Smooth muscle cell (in vitro differentiated cells): ENCODE data around the gene GPR83. TPM values are rescaled to one million over a fixed set of nuclear protein-coding genes. Genes with fewer than 3 reads are reported as not detected.
"Not testable (repeated sequence)": the region's sequence is repeated elsewhere in the genome, so short reads cannot be mapped to it uniquely, and the experiment has no call there.

Source experiments
- DNase-seq: peaks from one replicate; lab custom pipeline; 2025; ENCODE audit not compliant: unreplicated experiment; lab: John Stamatoyannopoulos, UW
- H2AFZ ChIP-seq: fragments of 200-600 bp; sonication (generic); 2 replicates; pipeline ENCODE4 v1.6.0; 2016; ENCODE audit warnings: antibody characterized with exemption, low read depth, mild to moderate bottlenecking
- H3F3A ChIP-seq: fragments of 200-600 bp; sonication (generic); 2 replicates; pipeline ENCODE4 v1.6.0; 2017; ENCODE audit warnings: antibody characterized with exemption, low read depth
- H3K27ac ChIP-seq: fragments of 200-600 bp; sonication (generic); 2 replicates; pipeline ENCODE4 v1.5.1; 2016; ENCODE audit warnings: low read depth, mild to moderate bottlenecking
- H3K27me3 ChIP-seq: fragments of 200-600 bp; sonication (generic); 2 replicates; pipeline ENCODE4 v1.6.1; 2016; ENCODE audit warnings: low read depth, mild to moderate bottlenecking
- H3K36me3 ChIP-seq: fragments of 200-600 bp; sonication (generic); 2 replicates; pipeline ENCODE4 v1.5.1; 2016; ENCODE audit warnings: low read depth
- H3K4me1 ChIP-seq: fragments of 200-600 bp; sonication (generic); 2 replicates; pipeline ENCODE4 v1.5.1; 2016; ENCODE audit warnings: low read depth
- H3K4me2 ChIP-seq: fragments of 200-600 bp; sonication (generic); 2 replicates; pipeline ENCODE4 v1.6.0; 2016; ENCODE audit warnings: mild to moderate bottlenecking
- H3K4me3 ChIP-seq: fragments of 200-600 bp; sonication (generic); 2 replicates; pipeline ENCODE4 v1.5.1; 2016; ENCODE audit warnings: mild to moderate bottlenecking
- H3K79me2 ChIP-seq: fragments of 200-600 bp; sonication (generic); 2 replicates; pipeline ENCODE4 v1.6.0; 2016; ENCODE audit warnings: low read depth, mild to moderate bottlenecking
- H3K9ac ChIP-seq: fragments of 200-600 bp; sonication (generic); 2 replicates; pipeline ENCODE4 v1.6.0; 2016; ENCODE audit warnings: low read depth
- H3K9me3 ChIP-seq: fragments of 200-600 bp; sonication (generic); replicated peaks from 2 replicates; pipeline ENCODE4 v1.5.1; 2016; ENCODE audit warnings: low read depth
- H4K20me1 ChIP-seq: fragments of 200-600 bp; sonication (generic); 2 replicates; pipeline ENCODE4 v1.6.0; 2016; ENCODE audit warnings: low read depth
- WGBS: methylation state at CpG from one replicate; pipeline ENCODE4 v1.1.7; 2016; ENCODE audit warnings: low lambda C conversion rate; 5-methylcytosine and 5-hydroxymethylcytosine counted together
- polyA plus RNA-seq: library from polyadenylated mRNA; unstranded; fragments of >200 nt; fragmentation: Nextera tagmentation; extraction: Ambion mirVana; gene quantifications from 2 replicates; pipeline ENCODE4 v1.2.1, GENCODE V29; 2016
- total RNA-seq: library from RNA; depleted of rRNA; stranded (reverse); fragments of >200 nt; gene quantifications from 2 replicates; pipeline ENCODE4 v1.2.3, GENCODE V29; 2014
- TF ChIP-seq, protein P1 (sequence below): fragments of 200-600 bp; sonication (generic); IDR thresholded peaks from 2 replicates; pipeline ENCODE4 v1.5.1; 2017; ENCODE audit warnings: borderline replicate concordance, mild to moderate bottlenecking, antibody characterized with exemption; ENCODE audit not compliant: insufficient read depth, poor library complexity, severe bottlenecking

The GPR83 gene
- total and polyA plus RNA-seq, 2 experiments from 2014 or later = 0.05 to 1.1 TPM

- H3K9me3 ChIP-seq, H3K79me2 ChIP-seq, DNase-seq, H3K4me2 ChIP-seq, H3K36me3 ChIP-seq, H2AFZ ChIP-seq, H3K4me1 ChIP-seq, H3K27me3 ChIP-seq, H3K27ac ChIP-seq, H4K20me1 ChIP-seq, H3K4me3 ChIP-seq, H3F3A ChIP-seq, H3K9ac ChIP-seq: not testable (repeated sequence)
- 97% methylated on average over 8 of the region's 8 CpGs for WGBS
These were observed 54.9 kb downstream of the GPR83 start for GRCh38 chr11:94346311-94346710.

DNA sequence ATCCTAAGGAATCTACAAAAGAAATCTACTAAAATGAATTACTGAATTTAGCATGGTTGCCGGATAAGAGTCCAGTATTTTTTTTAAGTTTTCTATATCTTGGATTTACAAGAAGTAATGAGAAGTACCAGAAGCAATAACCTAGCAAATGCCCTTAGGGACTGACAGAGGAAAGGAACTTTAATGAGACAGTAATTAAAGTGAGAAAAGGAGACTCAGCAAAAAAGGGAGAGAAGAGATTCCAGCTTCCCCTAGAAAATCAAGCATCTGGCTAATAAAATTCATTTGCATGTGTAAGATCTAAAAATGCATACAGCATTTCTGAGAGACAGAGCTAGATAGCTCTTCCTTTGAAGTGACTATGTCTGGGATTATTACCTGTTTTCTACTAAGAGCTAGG lies 57.7 kb downstream of the GPR83 start:
- H4K20me1 ChIP-seq = no peaks in the 10 kb centered on the region
- no peak overlapping the region for H3K27ac ChIP-seq
- H3K36me3 ChIP-seq = no peaks in the 10 kb centered on the region
- DNase-seq = no peak
- WGBS = 74% methylated on average over 1 of the region's 1 CpG
- no peak overlapping the region for H3K4me2 ChIP-seq
- H3K4me1 ChIP-seq = no peaks in the 10 kb centered on the region
- no peaks in the 10 kb centered on the region for H3K79me2 ChIP-seq
- no peak overlapping the region for H2AFZ ChIP-seq
- H3F3A ChIP-seq = no peaks in the 10 kb centered on the region
- no peak overlapping the region for H3K4me3 ChIP-seq
- H3K27me3 ChIP-seq = no peaks in the 10 kb centered on the region
- TF ChIP-seq, protein P1, sequence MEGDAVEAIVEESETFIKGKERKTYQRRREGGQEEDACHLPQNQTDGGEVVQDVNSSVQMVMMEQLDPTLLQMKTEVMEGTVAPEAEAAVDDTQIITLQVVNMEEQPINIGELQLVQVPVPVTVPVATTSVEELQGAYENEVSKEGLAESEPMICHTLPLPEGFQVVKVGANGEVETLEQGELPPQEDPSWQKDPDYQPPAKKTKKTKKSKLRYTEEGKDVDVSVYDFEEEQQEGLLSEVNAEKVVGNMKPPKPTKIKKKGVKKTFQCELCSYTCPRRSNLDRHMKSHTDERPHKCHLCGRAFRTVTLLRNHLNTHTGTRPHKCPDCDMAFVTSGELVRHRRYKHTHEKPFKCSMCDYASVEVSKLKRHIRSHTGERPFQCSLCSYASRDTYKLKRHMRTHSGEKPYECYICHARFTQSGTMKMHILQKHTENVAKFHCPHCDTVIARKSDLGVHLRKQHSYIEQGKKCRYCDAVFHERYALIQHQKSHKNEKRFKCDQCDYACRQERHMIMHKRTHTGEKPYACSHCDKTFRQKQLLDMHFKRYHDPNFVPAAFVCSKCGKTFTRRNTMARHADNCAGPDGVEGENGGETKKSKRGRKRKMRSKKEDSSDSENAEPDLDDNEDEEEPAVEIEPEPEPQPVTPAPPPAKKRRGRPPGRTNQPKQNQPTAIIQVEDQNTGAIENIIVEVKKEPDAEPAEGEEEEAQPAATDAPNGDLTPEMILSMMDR = no peak
- no peaks in the 10 kb centered on the region for H3K9me3 ChIP-seq
- H3K9ac ChIP-seq = no peak overlapping the region

GRCh38 chr11:94342250-94342649 lies 59.0 kb downstream of the GPR83 start:
- Histone ChIP-seq H3K36me3 (no peaks in the 10 kb centered on the region), H3K9me3 (no peaks in the 10 kb centered on the region), H3K27ac (no peak overlapping the region), H3K4me1 (no peaks in the 10 kb centered on the region), H3K27me3 (no peaks in the 10 kb centered on the region), H4K20me1 (no peaks in the 10 kb centered on the region), H2AFZ (no peak overlapping the region), H3K4me3 (no peak overlapping the region), H3K4me2 (no peak overlapping the region), H3K9ac (no peak overlapping the region), H3K79me2 (no peaks in the 10 kb centered on the region), H3F3A (no peaks in the 10 kb centered on the region)
- no peak for DNase-seq
- TF ChIP-seq, protein P1 = no peak
- 69% methylated on average over 3 of the region's 3 CpGs for WGBS

- no peak overlapping the region for H3K4me3 ChIP-seq
- no peaks in the 10 kb centered on the region for H3K79me2 ChIP-seq
- DNase-seq = no peak
- TF ChIP-seq, protein P1 = no peak
- H3K4me2 ChIP-seq = no peak overlapping the region
- no peaks in the 10 kb centered on the region for H3K27me3 ChIP-seq
- no peaks in the 10 kb centered on the region for H4K20me1 ChIP-seq
- no peaks in the 10 kb centered on the region for H3K36me3 ChIP-seq
- no peak overlapping the region for H3K27ac ChIP-seq
- H3K9me3 ChIP-seq = no peaks in the 10 kb centered on the region
- H3K4me1 ChIP-seq = no peaks in the 10 kb centered on the region
- WGBS = 95% methylated on average over 3 of the region's 3 CpGs
- H3K9ac ChIP-seq = no peak overlapping the region
- H2AFZ ChIP-seq = no peak overlapping the region
- H3F3A ChIP-seq = no peaks in the 10 kb centered on the region
These were observed 62.6 kb downstream of the GPR83 start for GRCh38 chr11:94338651-94339050.
